Measurements from ENCODE around the gene SPACA4. TPM values are rescaled to one million over a fixed set of nuclear protein-coding genes. Genes with fewer than 3 reads are reported as not detected.

SPACA4 gene
- total and polyA plus RNA-seq, 2 of the 4 experiments (the other 2 are of a cell fraction), result not detected

- peak overlapping the region; percentile 62 for H2BK5ac ChIP-seq (ENCODE audit: low read depth, low read length, poor library complexity, severe bottlenecking)
- peak overlapping the region; percentile 57 for H3K4me2 ChIP-seq (ENCODE audit: low read depth, low read length)
- peak overlapping the region; percentile 74; the same call in 1 of the 2 replicates for H3K14ac ChIP-seq (replicated peaks; ENCODE audit: low read depth, low read length)
- peak overlapping the region in 1 of 2 experiments; percentile 66; a peak in 2 of 4 replicates for H4K8ac ChIP-seq (ENCODE audit: low read depth in 2 of 2, low read length in 2 of 2)
- no TSS peak for BruUV-seq (replicated peaks)
- H3K23ac ChIP-seq (ENCODE audit: low read depth, low read length), result peak overlapping the region; percentile 87
- H3K27ac ChIP-seq (ENCODE audit: insufficient read depth, low read length), result peak overlapping the region; percentile 39
- peak overlapping the region; percentile 46 for H2BK20ac ChIP-seq (ENCODE audit: low read depth, low read length)
- dilution Hi-C loops (cut with HindIII; ENCODE audit: low sequenced_read_pairs, unreplicated experiment) (no loop called here), in situ Hi-C loops (cut with MboI; ENCODE audit: low sequenced_read_pairs) (no loop called here), intact Hi-C loops (cut with micrococcal nuclease) (no loop called here)
- H3K27me3 ChIP-seq (ENCODE audit: control insufficient read depth, insufficient read depth, low read length), result no peaks in the 10 kb centered on the region
- peak overlapping the region; percentile 58; the same call in 1 of the 2 replicates for H4K91ac ChIP-seq (ENCODE audit: insufficient read depth, low read depth, low read length)
- no peaks in the 10 kb centered on the region for H4K20me1 ChIP-seq (ENCODE audit: insufficient read depth, low read length)
- H3K79me1 ChIP-seq (ENCODE audit: low read depth in 1 of 2, low read length in 2 of 2), result no peaks in the 10 kb centered on the region
- 0% methylated on average over 6 of the region's 19 CpGs; no CpG with 5 or more reads in 1 of the 2 experiments for WGBS, 2 experiments (ENCODE audit: extremely low coverage in 2 of 2, insufficient read length in 1 of 2)
- H3K9me1 ChIP-seq (ENCODE audit: insufficient read depth, low read length), result no peaks in the 10 kb centered on the region
- no peak overlapping the region for H2AK5ac ChIP-seq (ENCODE audit: low read depth, low read length)
- peak overlapping the region; percentile 91 for H2AK9ac ChIP-seq (replicated peaks; ENCODE audit: low read depth, low read length, poor library complexity)
- H3K9me3 ChIP-seq (ENCODE audit: control insufficient read depth, insufficient read depth, low read length), result no peaks in the 10 kb centered on the region
- H4K5ac ChIP-seq (ENCODE audit: low read depth, low read length), result no peak overlapping the region
- 0 out of 3 replicates have a peak overlapping the region, but pooled peaks have one; percentile 20 for H2BK15ac ChIP-seq (ENCODE audit: low read depth, low read length)
- H3K4me3 ChIP-seq (ENCODE audit: insufficient read depth, low read depth, low read length), result no peak overlapping the region
- no peak overlapping the region for H3K18ac ChIP-seq (ENCODE audit: low read depth, low read length)
- peak overlapping the region; percentile 90 for H2BK120ac ChIP-seq (ENCODE audit: low read depth, low read length)
- peak overlapping the region; percentile 80 for H3K4ac ChIP-seq (ENCODE audit: low read depth, low read length)
- no peaks in the 10 kb centered on the region for H3K36me3 ChIP-seq (ENCODE audit: control insufficient read depth, insufficient read depth, low read length)
- H3K4me1 ChIP-seq (ENCODE audit: control insufficient read depth, insufficient read depth, low read length), result peaks cover 5% of the 10 kb centered on the region; the same call in 1 of the 2 replicates
- ChIA-PET POLR2A (ENCODE audit: unreplicated experiment) (no interaction called here), CTCF (interaction anchor here (0.6 to 1.3 kb wide), 3 partner anchors 15 to 277 kb away, joined by 3 to 6 read pairs (median 3); no protein-coding TSS in a partner anchor)
- ATAC-seq (ENCODE audit: low read depth) (peak; percentile 96), DNase-seq (peak; percentile 88)
- peak overlapping the region; percentile 94 for H2AFZ ChIP-seq (replicated peaks; ENCODE audit: low read length, poor library complexity)
- H3K9ac ChIP-seq (ENCODE audit: low read depth, low read length), result no peak overlapping the region
- no peak overlapping the region for H3K56ac ChIP-seq (ENCODE audit: extremely low read depth, insufficient read depth, low read length)
- TF ChIP-seq POLR2A (IDR thresholded peaks at IDR 0.05; ENCODE audit: low read depth, low read length), result no peak
- TF ChIP-seq CHD1 (IDR thresholded peaks at IDR 0.05; ENCODE audit: low read depth, low read length), result no peak
- TF ChIP-seq, protein P1, sequence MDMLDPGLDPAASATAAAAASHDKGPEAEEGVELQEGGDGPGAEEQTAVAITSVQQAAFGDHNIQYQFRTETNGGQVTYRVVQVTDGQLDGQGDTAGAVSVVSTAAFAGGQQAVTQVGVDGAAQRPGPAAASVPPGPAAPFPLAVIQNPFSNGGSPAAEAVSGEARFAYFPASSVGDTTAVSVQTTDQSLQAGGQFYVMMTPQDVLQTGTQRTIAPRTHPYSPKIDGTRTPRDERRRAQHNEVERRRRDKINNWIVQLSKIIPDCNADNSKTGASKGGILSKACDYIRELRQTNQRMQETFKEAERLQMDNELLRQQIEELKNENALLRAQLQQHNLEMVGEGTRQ (IDR thresholded peaks at IDR 0.05; ENCODE audit: low read depth, low read length), result no peak
- TF ChIP-seq MXI1 (IDR thresholded peaks at IDR 0.05; ENCODE audit: borderline replicate concordance, low read depth, low read length), result no peak
- 0 out of 2 replicates have a peak, but pooled peaks have one; percentile 30 for TF ChIP-seq BHLHE40 (IDR thresholded peaks at IDR 0.05; ENCODE audit: low read depth, low read length)
- TF ChIP-seq NFE2L2 (IDR thresholded peaks at IDR 0.05; ENCODE audit: low read depth, low read length), result no peak
- peak; percentile 88 for TF ChIP-seq FOS (IDR thresholded peaks at IDR 0.05; ENCODE audit: low read depth, low read length)
- TF ChIP-seq RCOR1 (IDR thresholded peaks at IDR 0.05; ENCODE audit: insufficient replicate concordance, low read length), result peak; percentile 57
- no peak for TF ChIP-seq SMC3 (IDR thresholded peaks at IDR 0.05; ENCODE audit: low read depth, low read length)
- TF ChIP-seq MAZ (IDR thresholded peaks at IDR 0.05; ENCODE audit: borderline replicate concordance, low read depth, low read length), result peak; percentile 70; the same call in 1 of the 2 replicates
- no peak for TF ChIP-seq MAFK (IDR thresholded peaks at IDR 0.05; ENCODE audit: low read depth, low read length)
- no peak for TF ChIP-seq CEBPB (IDR thresholded peaks at IDR 0.05; ENCODE audit: low read depth, low read length)
- no peak for TF ChIP-seq RAD21 (IDR thresholded peaks at IDR 0.05; ENCODE audit: low read length)
- TF ChIP-seq, protein P2, sequence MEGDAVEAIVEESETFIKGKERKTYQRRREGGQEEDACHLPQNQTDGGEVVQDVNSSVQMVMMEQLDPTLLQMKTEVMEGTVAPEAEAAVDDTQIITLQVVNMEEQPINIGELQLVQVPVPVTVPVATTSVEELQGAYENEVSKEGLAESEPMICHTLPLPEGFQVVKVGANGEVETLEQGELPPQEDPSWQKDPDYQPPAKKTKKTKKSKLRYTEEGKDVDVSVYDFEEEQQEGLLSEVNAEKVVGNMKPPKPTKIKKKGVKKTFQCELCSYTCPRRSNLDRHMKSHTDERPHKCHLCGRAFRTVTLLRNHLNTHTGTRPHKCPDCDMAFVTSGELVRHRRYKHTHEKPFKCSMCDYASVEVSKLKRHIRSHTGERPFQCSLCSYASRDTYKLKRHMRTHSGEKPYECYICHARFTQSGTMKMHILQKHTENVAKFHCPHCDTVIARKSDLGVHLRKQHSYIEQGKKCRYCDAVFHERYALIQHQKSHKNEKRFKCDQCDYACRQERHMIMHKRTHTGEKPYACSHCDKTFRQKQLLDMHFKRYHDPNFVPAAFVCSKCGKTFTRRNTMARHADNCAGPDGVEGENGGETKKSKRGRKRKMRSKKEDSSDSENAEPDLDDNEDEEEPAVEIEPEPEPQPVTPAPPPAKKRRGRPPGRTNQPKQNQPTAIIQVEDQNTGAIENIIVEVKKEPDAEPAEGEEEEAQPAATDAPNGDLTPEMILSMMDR (conservative IDR thresholded peaks at IDR 0.05; ENCODE audit: low read depth, low read length), result peak; percentile 6; the same call in 1 of the 2 replicates
- peak; percentile 44; the same call in 1 of the 2 replicates for TF ChIP-seq RFX5 (IDR thresholded peaks at IDR 0.05; ENCODE audit: low read depth, low read length)
Observed at GRCh38 chr19:48568345-48568886, 38.1 kb upstream of the SPACA4 start.
